ENCODE data around the gene CELF2.

GRCh38 chr10:11229893-11230292 lies 212.2 kb downstream of the CELF2 start:
- TF ChIP-seq CTCF (conservative IDR thresholded peaks at IDR 0.05; ENCODE audit: low read depth, low read length) = no peak
- no peak for TF ChIP-seq EZH2 (IDR thresholded peaks at IDR 0.05; ENCODE audit: borderline replicate concordance, low read depth, low read length, poor library complexity, severe bottlenecking)
